GM18867 (cell line): Measurements from ENCODE around the gene SPATA31D3.
"Not testable (repeated sequence)": the region's sequence is repeated elsewhere in the genome, so short reads cannot be mapped to it uniquely, and the experiment has no call there.

Experiments
- ATAC-seq: cut with Tn5 transposase; IDR thresholded peaks from one replicate; pipeline ENCODE4 v1.9.1; 2021; ENCODE audit warnings: mild to moderate bottlenecking, moderate library complexity; ENCODE audit not compliant: unreplicated experiment

Gene SPATA31D3

GRCh38 chr9:81943393-81943792, at the start of gene SPATA31D3:
TSS of gene SPATA31D3 (plus strand) at chr9:81943500. CDS start at chr9:81943586, 86 bp downstream.
- not testable (repeated sequence) for ATAC-seq

- ATAC-seq, result no peak
These were observed 49.4 kb upstream of the SPATA31D3 start for GRCh38 chr9:81893929-81894328.

GRCh38 chr9:81894891-81895290, 48.4 kb upstream of the SPATA31D3 start:
- no peak for ATAC-seq

GRCh38 chr9:81896070-81896469, 47.2 kb upstream of the SPATA31D3 start:
- no peak for ATAC-seq

GRCh38 chr9:81898851-81899250, 44.4 kb upstream of the SPATA31D3 start:
- no peak for ATAC-seq

- ATAC-seq, result no peak
These were observed 41.1 kb upstream of the SPATA31D3 start for GRCh38 chr9:81902196-81902595.

- ATAC-seq, result no peak
These were observed 40.7 kb upstream of the SPATA31D3 start for GRCh38 chr9:81902626-81903025.

- ATAC-seq, result no peak
These were observed 36.6 kb upstream of the SPATA31D3 start for GRCh38 chr9:81906671-81907070.

GRCh38 chr9:81912135-81912534, 31.2 kb upstream of the SPATA31D3 start:
- ATAC-seq, result no peak

GRCh38 chr9:81915801-81916505, 27.3 kb upstream of the SPATA31D3 start:
- ATAC-seq, result no peak

GRCh38 chr9:81918507-81918906, 24.8 kb upstream of the SPATA31D3 start:
- ATAC-seq, result not testable (repeated sequence)

- not testable (repeated sequence) for ATAC-seq
These were observed 15.0 kb upstream of the SPATA31D3 start, which contains the start of gene SPATA31D4 for GRCh38 chr9:81928305-81928704. TSS of gene SPATA31D4 (plus strand) at chr9:81928428. CDS start at chr9:81928514, 86 bp downstream.

- ATAC-seq, result not testable (repeated sequence)
These were observed 13.2 kb upstream of the SPATA31D3 start for GRCh38 chr9:81930147-81930546.

GRCh38 chr9:81933547-81933946, 9.8 kb upstream of the SPATA31D3 start:
- ATAC-seq, result not testable (repeated sequence)

GRCh38 chr9:81948650-81949049, 5.3 kb downstream of the SPATA31D3 start:
- not testable (repeated sequence) for ATAC-seq

GRCh38 chr9:81953096-81953495, 9.8 kb downstream of the SPATA31D3 start:
- ATAC-seq, result no peak

GRCh38 chr9:81955625-81956024, 12.3 kb downstream of the SPATA31D3 start:
- no peak for ATAC-seq

GRCh38 chr9:81964218-81965171, 21.2 kb downstream of the SPATA31D3 start:
- no peak for ATAC-seq

GRCh38 chr9:81968026-81968425, 24.7 kb downstream of the SPATA31D3 start:
- no peak for ATAC-seq

GRCh38 chr9:81969971-81970370, 26.7 kb downstream of the SPATA31D3 start:
- ATAC-seq, result no peak

GRCh38 chr9:81971727-81972126, 28.4 kb downstream of the SPATA31D3 start:
- no peak for ATAC-seq

GRCh38 chr9:81974764-81975163, 31.5 kb downstream of the SPATA31D3 start:
- no peak for ATAC-seq
